ENCODE results near the gene SLC27A6. TPM values are rescaled to one million over a fixed set of nuclear protein-coding genes. Genes with fewer than 3 reads are reported as not detected.
"Not testable (repeated sequence)": the region's sequence is repeated elsewhere in the genome, so short reads cannot be mapped to it uniquely, and the experiment has no call there.

The SLC27A6 gene, protein sequence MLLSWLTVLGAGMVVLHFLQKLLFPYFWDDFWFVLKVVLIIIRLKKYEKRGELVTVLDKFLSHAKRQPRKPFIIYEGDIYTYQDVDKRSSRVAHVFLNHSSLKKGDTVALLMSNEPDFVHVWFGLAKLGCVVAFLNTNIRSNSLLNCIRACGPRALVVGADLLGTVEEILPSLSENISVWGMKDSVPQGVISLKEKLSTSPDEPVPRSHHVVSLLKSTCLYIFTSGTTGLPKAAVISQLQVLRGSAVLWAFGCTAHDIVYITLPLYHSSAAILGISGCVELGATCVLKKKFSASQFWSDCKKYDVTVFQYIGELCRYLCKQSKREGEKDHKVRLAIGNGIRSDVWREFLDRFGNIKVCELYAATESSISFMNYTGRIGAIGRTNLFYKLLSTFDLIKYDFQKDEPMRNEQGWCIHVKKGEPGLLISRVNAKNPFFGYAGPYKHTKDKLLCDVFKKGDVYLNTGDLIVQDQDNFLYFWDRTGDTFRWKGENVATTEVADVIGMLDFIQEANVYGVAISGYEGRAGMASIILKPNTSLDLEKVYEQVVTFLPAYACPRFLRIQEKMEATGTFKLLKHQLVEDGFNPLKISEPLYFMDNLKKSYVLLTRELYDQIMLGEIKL
- total RNA-seq: 76.5 TPM
- long read RNA-seq, transcript SLC27A6-201 (10 exons, 3,219 nt): major isoform, 45 of 86 reads
- long read RNA-seq, partial matches to known transcripts: 3 of 86 reads
- long read RNA-seq, other reads (novel, unspliced or antisense): 36 of 86 reads

DNA sequence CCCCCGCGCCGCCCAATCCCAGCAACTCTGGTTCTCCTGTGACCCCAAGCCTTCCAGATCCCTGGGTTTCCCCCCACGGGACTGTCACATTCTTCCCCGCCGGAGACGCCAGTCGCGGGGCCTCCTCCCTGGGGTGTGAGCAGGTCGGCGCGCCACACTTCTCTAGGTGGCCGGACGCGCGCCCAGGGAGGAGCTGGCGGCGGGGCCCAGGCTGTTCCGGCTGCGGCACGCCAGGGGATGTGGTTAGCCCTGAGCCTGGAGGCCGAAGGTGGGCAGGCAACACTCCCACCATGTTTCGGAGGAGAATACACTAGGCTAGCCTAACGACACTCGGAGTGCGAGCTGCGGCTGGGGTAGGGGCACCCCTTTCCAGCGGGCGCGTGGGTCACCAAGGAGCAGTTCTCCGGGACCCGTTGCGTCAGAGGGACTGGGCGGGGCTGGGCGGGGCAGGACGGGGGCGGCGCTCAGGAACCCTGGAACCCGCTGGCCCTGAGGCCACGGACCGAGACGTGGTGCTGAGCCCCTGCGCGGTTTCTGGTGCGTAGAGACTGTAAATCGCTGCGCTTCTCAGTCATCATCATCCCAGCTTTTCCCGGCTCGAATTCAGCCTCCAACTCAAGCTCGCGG is at the start of gene SLC27A6:
TSS of gene SLC27A6 (plus strand) at position 478 of the 627 bp plus-strand sequence. CDS start 650 bp downstream, outside the sequence.
- intact Hi-C loops (cut with DNase I): no loop called here
- ATAC-seq (peak; percentile 94), DNase-seq (ENCODE audit: missing footprints) (peak; percentile 75)

DNA sequence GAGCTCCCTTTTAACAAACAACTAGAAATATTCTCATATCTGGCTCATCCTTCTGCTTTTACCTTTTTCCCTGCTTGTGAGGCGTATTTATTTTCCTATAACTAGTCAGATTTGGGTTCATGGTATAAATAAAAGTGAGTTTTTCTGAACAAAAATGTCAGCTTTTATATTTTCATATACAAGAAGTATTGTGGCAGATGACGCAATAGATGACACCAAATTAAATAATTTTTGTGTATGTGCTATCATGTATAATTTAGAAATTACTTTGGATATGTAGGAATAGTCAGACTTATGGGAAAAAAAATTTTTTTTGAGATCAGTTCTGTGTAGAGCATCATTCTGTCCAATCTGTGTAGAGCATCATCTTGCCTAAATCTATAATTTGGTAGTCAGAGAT is 45.7 kb upstream of the SLC27A6 start:
- DNase-seq (ENCODE audit: missing footprints) (no peak), ATAC-seq (no peak)
- intact Hi-C loops (cut with DNase I): no loop called here

GRCh38 chr5:128920345-128921215 is 44.7 kb upstream of the SLC27A6 start:
- intact Hi-C loops (cut with DNase I): loop anchor here (2.0 to 10.0 kb wide), 2 partner anchors 176 to 646 kb away; no protein-coding TSS in a partner anchor
- DNase-seq (ENCODE audit: missing footprints) (no peak), ATAC-seq (peak; percentile 93)

DNA sequence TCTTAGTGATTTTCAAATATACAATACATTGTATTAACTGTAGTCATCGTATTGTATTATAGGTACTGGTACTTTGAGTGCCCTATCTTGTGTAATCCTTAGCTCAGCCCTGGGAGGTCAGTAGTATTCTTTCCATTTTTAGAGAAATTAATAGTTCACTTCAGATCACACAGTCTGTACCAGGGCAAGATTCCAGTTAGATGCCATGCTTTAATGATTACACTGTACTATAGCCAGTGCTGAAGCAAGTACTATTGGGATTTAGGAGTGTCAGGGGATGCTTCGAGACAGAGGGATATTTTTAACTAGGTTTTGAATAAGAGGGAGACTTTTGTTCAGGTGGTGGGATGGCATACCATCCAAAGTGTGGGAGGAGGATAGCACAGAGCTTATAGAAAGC is 41.0 kb upstream of the SLC27A6 start:
- peak; percentile 68 for ATAC-seq
- intact Hi-C loops (cut with DNase I): loop anchor here (10.0 kb wide), 1 partner anchor 649 kb away; no protein-coding TSS in a partner anchor
- no peak for DNase-seq (ENCODE audit: missing footprints)

DNA sequence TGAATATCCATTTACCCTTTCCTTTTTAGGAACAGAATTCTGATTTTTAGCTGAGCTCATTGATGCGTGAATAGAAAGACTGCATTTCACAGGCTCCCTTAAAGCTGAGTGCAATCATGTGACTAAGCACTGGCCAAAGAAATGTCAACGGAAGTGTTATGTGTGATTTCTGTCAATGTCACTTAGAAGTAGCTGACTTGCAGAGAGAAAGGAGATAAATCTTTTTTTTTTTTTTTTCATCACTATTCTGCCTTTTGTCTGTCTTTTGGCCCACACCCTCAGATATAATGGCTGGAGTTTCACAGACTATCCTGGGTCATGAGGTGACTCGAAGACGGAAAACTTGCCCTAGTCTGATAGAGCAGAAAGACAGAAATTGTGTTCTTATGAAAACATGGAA is 39.3 kb upstream of the SLC27A6 start:
- intact Hi-C loops (cut with DNase I): loop anchor here (2.0 to 10.0 kb wide), 2 partner anchors 41 to 651 kb away; no protein-coding TSS in a partner anchor
- peak; percentile 84 for ATAC-seq
- DNase-seq (ENCODE audit: missing footprints): no peak

- intact Hi-C loops (cut with DNase I): loop anchor here (2.0 to 10.0 kb wide), 2 partner anchors 39 to 653 kb away; no protein-coding TSS in a partner anchor
Measured at GRCh38 chr5:128927644-128928043, 37.6 kb upstream of the SLC27A6 start.

GRCh38 chr5:128932232-128932631 is 33.1 kb upstream of the SLC27A6 start:
- intact Hi-C loops (cut with DNase I); ATAC-seq; DNase-seq (ENCODE audit: missing footprints): not testable (repeated sequence)

More at GRCh38 chr5:128927644-128928043, 37.6 kb upstream of the SLC27A6 start:
- ATAC-seq (no peak), DNase-seq (ENCODE audit: missing footprints) (no peak)

GRCh38 chr5:128943100-128943499 is 22.2 kb upstream of the SLC27A6 start:
- DNase-seq (ENCODE audit: missing footprints); intact Hi-C loops (cut with DNase I); ATAC-seq: not testable (repeated sequence)

DNA sequence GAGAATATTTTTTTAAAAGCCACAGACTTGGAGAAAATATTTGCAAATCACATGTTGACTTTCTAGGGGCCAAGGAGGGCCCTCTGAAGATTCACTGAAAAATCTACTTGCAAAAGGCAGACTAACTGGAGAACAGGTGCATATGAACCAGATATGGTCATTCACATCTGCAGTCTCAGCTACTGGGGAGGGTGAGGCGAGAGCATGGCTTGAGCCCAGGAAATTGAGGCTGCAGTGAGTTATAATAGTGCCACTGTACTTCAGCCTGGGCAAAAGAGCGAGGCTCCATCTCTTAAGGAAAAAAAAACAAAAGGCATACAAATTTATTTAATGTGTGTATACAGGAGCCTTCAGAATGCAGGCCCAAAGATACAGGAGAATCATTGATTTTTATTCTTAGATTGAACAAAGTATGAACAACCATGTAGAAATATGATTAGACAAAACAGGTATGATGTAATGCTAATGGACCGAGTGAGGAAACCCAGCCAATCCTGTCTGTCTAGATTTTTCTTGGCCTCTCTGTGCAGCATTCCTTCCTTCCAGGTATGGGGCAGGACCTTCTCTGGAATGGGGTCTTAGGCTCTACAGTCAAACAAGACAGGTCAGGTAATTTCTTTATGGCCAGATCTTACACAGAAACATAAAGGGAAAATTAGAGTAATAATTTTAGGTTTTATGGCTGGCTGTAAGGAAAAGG is 15.3 kb upstream of the SLC27A6 start:
- ATAC-seq: no peak
- no peak for DNase-seq (ENCODE audit: missing footprints)

DNA sequence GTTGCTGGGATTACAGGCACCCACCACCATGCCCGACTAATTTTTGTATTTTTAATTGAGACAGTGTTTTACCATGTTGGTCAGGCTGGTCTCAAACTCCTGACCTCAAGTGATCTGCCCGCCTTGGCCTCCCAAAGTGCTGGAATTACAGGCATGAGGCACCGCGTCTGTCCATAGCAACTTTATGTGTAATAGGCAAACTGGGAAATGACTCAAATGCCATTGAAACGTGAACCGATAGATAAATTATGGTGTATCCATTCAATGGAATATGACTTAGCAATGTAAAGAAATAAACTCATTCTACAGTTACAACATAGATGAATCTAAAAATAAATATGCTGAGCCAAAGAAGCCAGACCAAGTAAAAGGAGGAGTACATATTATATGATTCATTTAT is 14.0 kb upstream of the SLC27A6 start:
- ATAC-seq; DNase-seq (ENCODE audit: missing footprints); intact Hi-C loops (cut with DNase I): not testable (repeated sequence)

More for the DNA sequence above, 15.3 kb upstream of the SLC27A6 start:
- intact Hi-C loops (cut with DNase I): no loop called here

GRCh38 chr5:128956164-128956563 is 9.1 kb upstream of the SLC27A6 start:
- ATAC-seq: no peak
- DNase-seq (ENCODE audit: missing footprints): no peak
- intact Hi-C loops (cut with DNase I): no loop called here

DNA sequence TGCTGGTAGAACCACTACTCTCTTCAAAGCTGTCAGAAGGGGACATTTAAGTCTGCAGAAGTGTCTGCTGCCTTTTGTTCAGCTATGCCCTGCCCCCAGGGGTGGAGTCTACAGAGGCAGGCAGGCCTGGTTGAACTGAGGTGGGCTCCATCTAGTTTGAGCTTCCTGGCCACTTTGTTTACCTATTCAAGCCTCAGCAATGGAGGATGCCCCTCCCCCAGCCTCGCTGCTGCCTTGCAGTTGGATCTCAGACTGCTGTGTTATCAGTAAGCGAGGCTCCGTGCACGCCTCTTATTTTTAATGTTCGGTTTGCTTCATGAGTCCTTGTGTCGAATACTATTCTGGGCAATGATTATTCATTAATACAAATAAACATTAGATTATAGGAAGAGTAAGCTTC is 3.1 kb upstream of the SLC27A6 start:
- intact Hi-C loops (cut with DNase I): no loop called here
- ATAC-seq: no peak
- DNase-seq (ENCODE audit: missing footprints): no peak

GRCh38 chr5:128965638-128966302 is 482 bp downstream of the SLC27A6 start:
- DNase-seq (ENCODE audit: missing footprints): no peak
- intact Hi-C loops (cut with DNase I): loop anchor here (2.0 kb wide), 1 partner anchor 39 kb away; no protein-coding TSS in a partner anchor
- peak; percentile 46 for ATAC-seq

DNA sequence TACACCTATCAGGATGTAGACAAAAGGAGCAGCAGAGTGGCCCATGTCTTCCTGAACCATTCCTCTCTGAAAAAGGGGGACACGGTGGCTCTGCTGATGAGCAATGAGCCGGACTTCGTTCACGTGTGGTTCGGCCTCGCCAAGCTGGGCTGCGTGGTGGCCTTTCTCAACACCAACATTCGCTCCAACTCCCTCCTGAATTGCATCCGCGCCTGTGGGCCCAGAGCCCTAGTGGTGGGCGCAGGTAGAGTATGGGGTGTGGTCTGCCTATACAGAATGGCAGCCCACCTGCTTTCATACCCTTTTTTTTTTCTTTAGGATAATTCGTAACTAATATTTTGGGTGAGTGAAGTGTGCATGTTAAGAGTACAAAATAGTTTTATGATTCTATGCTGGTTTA is 1.1 kb downstream of the SLC27A6 start:
- intact Hi-C loops (cut with DNase I): loop anchor here (2.0 kb wide), 1 partner anchor 40 kb away; no protein-coding TSS in a partner anchor
- ATAC-seq (peak; percentile 35), DNase-seq (ENCODE audit: missing footprints) (no peak)

DNA sequence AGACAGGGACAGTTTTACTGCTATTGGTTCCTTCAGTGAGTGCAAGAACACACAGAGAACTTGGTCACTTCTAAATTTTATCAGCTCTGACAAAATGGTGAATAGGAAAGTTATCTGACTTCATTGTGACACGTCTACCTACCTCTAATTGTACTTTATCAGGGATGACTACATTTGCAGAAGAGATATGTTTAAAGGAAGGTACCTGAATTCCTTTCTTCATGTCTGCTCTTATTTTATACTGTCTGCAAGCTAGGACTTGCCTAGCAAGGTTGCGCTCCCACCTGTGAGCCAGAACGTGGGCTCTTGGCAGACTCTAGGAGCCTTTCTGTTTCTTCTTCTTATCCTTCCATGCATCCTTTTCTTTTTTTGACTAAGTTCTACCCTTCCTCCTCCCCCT is 1.6 kb downstream of the SLC27A6 start:
- no peak for ATAC-seq
- no peak for DNase-seq (ENCODE audit: missing footprints)
- intact Hi-C loops (cut with DNase I): loop anchor here (2.0 kb wide), 1 partner anchor 40 kb away; no protein-coding TSS in a partner anchor

- intact Hi-C loops (cut with DNase I): no loop called here
- no peak for ATAC-seq
Measured at GRCh38 chr5:128973244-128973643, 8.0 kb downstream of the SLC27A6 start.

GRCh38 chr5:128974567-128974966 is 9.3 kb downstream of the SLC27A6 start:
- DNase-seq (ENCODE audit: missing footprints) (no peak), ATAC-seq (no peak)
- intact Hi-C loops (cut with DNase I): no loop called here

More at GRCh38 chr5:128973244-128973643, 8.0 kb downstream of the SLC27A6 start:
- DNase-seq (ENCODE audit: missing footprints): no peak
